GM10266 (cell line): ENCODE results near the gene ZGRF1.
"Not testable (repeated sequence)": the region's sequence is repeated elsewhere in the genome, so short reads cannot be mapped to it uniquely, and the experiment has no call there.

Experiments used
- DNase-seq: peaks from one replicate; pipeline ENCODE4 v3.0.0; 2012; ENCODE audit errors: extremely low spot score
- TF ChIP-seq, protein P1 (sequence below): IDR thresholded peaks from 2 replicates; pipeline ENCODE4 v1.5.1; 2012; ENCODE audit warnings: mild to moderate bottlenecking, low read depth; ENCODE audit not compliant: control insufficient read depth, insufficient read depth; ENCODE audit errors: missing control alignments

The ZGRF1 gene

DNA sequence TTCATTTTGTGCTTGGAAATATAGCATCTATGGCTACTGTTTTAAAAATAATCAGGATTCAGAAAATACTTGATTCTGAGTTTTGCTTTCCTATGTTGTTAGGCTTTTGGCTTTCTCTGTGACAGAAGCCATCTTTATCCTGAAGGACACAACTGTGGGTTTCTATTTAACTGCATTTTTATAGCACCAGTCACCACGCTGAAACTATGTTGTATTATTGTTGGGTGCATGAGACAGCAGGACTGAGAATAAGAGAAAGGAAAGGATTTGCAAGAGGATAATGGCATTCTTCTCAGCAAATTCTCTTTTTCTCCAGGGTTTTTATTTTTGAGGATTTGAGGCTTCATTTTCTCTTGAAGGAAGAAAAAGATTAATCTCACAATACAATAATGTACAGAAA lies 110.6 kb downstream of the ZGRF1 start:
- DNase-seq: no peak
- TF ChIP-seq, protein P1, sequence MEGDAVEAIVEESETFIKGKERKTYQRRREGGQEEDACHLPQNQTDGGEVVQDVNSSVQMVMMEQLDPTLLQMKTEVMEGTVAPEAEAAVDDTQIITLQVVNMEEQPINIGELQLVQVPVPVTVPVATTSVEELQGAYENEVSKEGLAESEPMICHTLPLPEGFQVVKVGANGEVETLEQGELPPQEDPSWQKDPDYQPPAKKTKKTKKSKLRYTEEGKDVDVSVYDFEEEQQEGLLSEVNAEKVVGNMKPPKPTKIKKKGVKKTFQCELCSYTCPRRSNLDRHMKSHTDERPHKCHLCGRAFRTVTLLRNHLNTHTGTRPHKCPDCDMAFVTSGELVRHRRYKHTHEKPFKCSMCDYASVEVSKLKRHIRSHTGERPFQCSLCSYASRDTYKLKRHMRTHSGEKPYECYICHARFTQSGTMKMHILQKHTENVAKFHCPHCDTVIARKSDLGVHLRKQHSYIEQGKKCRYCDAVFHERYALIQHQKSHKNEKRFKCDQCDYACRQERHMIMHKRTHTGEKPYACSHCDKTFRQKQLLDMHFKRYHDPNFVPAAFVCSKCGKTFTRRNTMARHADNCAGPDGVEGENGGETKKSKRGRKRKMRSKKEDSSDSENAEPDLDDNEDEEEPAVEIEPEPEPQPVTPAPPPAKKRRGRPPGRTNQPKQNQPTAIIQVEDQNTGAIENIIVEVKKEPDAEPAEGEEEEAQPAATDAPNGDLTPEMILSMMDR: no peak

DNA sequence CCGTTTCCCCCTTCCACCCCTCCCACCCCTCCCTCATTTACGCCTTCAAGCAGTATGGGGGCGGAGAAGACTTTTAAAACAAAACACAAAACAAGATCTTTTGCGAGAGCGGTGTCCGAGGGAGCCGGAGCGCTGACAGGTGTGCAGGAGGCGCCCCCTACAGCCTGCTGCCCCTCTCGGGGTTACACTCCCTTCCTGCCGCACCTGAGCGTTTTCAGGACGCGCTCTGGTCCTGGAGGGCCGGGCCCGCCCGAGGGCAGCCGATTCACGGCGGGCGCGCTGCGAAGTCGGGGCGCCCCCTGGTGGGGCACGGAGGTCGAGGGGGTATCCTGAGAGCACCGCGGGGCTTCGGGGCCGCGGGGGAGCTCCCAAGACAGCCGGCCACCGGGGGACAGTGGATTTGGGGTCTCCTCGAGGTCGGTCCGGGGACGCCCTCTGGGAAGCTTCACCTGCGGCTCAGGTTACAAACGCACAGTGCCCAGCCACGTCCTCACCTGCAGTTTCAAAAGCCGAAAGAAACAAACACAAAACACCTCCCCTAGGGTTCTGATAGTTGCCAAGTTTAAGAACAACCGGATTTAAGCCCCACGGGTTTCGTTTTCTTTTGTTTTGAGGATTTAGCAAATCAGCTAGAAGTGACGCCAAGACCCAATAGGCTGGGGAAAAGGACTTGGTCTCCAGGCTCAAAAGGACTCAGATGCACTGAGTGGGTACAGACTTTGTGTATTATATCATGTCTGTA lies 112.8 kb downstream of the ZGRF1 start:
- TF ChIP-seq, protein P1: peak; percentile 84
- peak; percentile 84 for DNase-seq

DNA sequence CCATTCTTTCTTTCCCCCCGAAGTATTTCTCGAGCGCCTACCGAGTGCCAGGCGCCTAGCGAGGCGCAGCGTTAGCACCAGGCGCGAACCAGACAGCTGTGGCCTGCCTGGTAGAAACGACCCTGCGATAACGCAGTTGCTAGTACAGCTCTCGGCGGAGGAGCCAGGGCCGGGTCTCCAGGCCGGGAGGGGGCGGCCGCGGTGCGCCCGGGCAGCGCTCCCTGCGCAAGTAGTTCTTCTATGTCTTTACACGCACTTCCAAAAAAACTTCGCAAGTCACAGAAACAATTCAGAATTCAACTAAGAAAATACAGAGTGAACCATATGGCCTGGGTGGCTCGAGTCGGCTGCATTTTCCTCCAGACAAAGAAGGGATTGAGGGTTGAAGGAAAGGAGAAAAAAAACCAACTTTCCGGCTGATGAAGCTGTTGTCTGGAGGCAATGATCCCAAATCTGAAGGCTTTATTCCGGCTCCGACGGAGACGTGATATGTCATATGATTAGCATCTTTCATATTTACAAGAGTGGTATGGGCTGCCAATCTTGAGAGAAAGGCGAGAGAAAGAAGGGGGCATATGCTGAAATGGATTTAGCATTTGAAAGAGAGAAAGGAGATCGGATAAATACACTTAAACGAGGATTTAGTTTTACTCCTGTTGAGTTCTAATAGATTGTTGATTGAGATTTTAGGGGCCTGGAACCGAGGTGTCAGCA lies 113.5 kb downstream of the ZGRF1 start:
- TF ChIP-seq, protein P1: peak; percentile 54
- peak; percentile 59 for DNase-seq

DNA sequence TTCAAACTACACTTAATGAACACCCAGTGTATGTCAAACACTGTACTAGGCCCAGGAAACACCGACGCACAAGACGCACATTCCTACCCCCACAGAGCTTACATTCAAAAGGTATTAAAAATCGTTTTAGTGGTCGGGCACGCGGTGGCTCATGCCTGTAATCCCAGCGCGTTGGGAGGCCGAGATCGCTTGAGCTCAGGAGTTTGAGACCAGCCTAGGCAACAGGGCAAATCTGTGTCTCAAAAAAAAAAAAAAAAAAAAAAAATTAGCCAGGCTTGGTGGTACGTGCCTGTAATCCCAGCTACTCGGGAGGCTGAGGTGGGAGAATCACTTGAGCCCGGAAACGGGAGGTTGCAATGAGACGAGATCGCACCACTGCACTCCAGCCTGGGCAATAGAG lies 114.3 kb downstream of the ZGRF1 start:
- DNase-seq: not testable (repeated sequence)

DNA sequence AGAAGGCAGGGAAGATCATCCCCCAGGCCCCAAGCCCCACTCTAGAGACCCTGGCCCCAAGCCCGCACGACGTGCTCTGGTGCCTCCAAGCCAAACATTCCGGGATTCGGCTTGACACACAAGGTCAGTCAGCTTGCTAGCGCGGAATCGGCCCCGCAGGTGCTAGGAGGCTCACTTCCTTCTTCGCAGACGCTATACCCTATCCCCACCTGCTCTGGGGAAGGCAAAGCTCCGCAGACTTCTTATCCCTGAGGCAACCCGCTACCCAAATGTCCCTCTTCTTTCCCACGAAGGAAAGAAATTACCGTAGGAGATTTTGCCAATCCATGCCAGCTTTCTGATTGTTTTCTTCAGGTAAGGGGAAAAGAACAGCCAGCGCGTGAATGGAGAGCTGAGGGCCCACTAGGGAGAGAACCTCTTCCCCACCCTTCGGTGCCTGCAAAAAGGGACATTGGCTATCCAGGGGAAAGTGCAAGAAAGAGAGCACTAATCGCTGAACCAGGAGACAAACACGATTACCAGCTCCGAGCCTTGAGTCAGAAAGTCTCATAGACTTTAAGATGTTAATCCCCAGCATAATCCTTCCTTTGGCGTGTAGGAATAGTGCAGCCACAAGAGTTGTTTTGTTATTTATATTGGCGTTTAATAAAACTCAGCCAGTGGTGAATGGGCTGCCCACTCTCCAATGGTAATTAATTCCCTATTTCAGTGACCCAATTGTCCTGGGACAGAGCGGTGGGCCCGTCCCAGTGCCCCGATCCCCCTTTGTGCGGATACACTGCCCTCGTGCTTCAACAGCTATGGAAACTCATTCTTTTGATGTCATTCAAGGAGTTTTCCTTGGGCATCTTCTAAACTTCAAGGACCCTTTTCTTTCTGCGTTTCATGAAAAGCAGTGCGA lies 115.3 kb downstream of the ZGRF1 start:
- peak; percentile 18 for DNase-seq
- TF ChIP-seq, protein P1: no peak

DNA sequence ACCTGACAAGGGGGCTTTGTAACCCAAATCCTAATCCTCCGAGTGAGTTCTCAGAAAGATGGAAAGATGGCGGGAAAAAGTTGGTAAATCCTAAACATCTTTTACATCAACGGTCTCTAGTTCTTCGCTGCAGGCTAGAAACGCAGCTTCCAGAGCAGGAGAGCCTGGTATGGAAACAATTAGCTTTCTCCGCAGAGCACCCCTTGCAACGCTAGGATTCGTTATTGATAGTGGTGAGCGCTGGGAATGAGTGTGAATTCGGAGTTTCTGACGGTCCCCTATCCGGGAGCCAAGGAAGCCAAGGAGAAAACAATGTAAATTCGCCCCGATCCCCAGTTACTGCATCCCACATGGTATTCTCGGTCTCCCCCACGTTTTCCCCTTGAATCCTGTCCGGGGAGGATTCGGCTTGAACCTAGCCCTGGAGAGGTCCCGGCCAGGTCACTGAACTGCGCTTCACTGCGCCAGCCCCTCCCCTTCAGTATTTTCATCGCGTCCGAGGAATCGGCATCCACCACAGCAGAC lies 116.0 kb downstream of the ZGRF1 start:
- TF ChIP-seq, protein P1: no peak
- DNase-seq: peak; percentile 12

DNA sequence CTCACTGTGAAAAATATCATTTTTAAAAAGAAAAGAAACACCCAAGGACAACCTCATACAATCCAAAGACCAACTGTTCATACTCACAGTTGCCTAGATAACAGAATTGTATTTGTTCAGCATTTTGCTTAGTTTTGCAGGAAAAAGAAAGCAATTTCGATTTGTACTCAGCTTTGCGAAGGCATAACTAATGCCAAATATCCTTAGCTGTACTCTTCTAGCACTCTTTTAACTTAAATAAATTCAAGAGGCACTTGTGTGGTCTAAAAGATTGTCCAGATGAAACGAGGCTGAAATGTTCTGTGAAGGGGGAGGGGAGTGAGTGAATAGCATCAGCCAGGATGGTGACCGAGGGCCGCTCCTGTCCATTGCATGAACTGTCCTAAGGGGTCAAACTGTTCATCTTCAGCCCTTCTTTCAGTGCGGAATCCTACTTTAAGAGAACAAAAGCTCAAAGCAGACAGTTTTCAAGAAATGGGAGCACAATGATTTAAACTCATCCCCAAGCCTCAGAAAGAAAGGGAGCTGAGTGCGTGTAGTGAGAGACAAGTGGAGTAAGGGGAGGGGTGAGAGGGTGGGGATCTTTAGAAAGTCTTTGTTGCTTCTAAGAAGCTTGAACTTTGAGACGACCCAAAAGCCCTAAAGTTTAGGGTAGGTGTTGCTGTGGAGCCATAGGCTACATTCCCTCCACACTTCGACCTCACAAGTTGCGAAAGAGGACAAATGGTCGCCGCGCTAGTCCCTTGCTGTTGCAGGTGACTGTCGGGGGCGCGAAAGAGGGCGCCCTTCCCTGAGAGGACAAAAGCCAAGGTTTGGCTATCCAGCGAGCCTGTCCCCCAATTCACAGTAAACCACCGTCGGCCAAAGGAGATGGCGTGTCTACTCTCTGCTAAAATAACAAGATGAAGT lies 116.8 kb downstream of the ZGRF1 start:
- TF ChIP-seq, protein P1: peak; percentile 64
- peak; percentile 31 for DNase-seq
